Dermis blood vessel endothelial cell (primary cell): ENCODE data around the gene GRM4. TPM values are rescaled to one million over a fixed set of nuclear protein-coding genes. Genes with fewer than 3 reads are reported as not detected.
"Not testable (repeated sequence)": the region's sequence is repeated elsewhere in the genome, so short reads cannot be mapped to it uniquely, and the experiment has no call there.

Experiments
- DNase-seq: peaks from one replicate; pipeline ENCODE4 v3.0.0; 2010
- total RNA-seq: library from RNA; depleted of rRNA; stranded (reverse); fragments of >200 nt; gene quantifications from 2 replicates; pipeline ENCODE4 v1.2.3, GENCODE V29; 2014

GRM4 gene
- not detected in 2 replicates for total RNA-seq

GRCh38 chr6:34146021-34146782 lies at the start of gene GRM4:
Gene GRM4, minus strand, starts transcription at chr6:34146087. Its CDS starts 12,591 bp downstream, at chr6:34133496.
- DNase-seq: no peak

- DNase-seq: no peak
Measured at GRCh38 chr6:34194772-34195171, 48.9 kb upstream of the GRM4 start.

GRCh38 chr6:34190504-34191122 lies 44.7 kb upstream of the GRM4 start:
- no peak for DNase-seq

- no peak for DNase-seq
Measured at GRCh38 chr6:34189806-34190503, 44.1 kb upstream of the GRM4 start.

GRCh38 chr6:34184726-34185125 lies 38.8 kb upstream of the GRM4 start:
- not testable (repeated sequence) for DNase-seq

GRCh38 chr6:34182751-34183531 lies 37.1 kb upstream of the GRM4 start:
- DNase-seq: no peak

- no peak for DNase-seq
Measured at GRCh38 chr6:34181908-34182307, 36.0 kb upstream of the GRM4 start.

- no peak for DNase-seq
Measured at GRCh38 chr6:34179106-34179720, 33.3 kb upstream of the GRM4 start.

GRCh38 chr6:34178357-34179105 lies 32.6 kb upstream of the GRM4 start:
- DNase-seq: no peak

GRCh38 chr6:34177181-34177591 lies 31.3 kb upstream of the GRM4 start:
- DNase-seq: no peak

- no peak for DNase-seq
Measured at GRCh38 chr6:34176261-34177031, 30.6 kb upstream of the GRM4 start.

- DNase-seq: no peak
Measured at GRCh38 chr6:34174846-34175399, 29.0 kb upstream of the GRM4 start.

GRCh38 chr6:34172961-34173775 lies 27.3 kb upstream of the GRM4 start:
- DNase-seq: no peak

GRCh38 chr6:34170346-34170745 lies 24.5 kb upstream of the GRM4 start:
- DNase-seq: peak; percentile 40

GRCh38 chr6:34169897-34170296 lies 24.0 kb upstream of the GRM4 start:
- DNase-seq: no peak

GRCh38 chr6:34161857-34162515 lies 16.1 kb upstream of the GRM4 start:
- DNase-seq: no peak

- DNase-seq: no peak
Measured at GRCh38 chr6:34159844-34160243, 14.0 kb upstream of the GRM4 start.

- no peak for DNase-seq
Measured at GRCh38 chr6:34158876-34159275, 13.0 kb upstream of the GRM4 start.

- DNase-seq: no peak
Measured at GRCh38 chr6:34157851-34158250, 12.0 kb upstream of the GRM4 start.
